Kidney epithelial cell (primary cell): ENCODE results near the gene AGA. TPM values are rescaled to one million over a fixed set of nuclear protein-coding genes. Genes with fewer than 3 reads are reported as not detected.

Source experiments
- DNase-seq: peaks from one replicate; pipeline ENCODE4 v3.0.0-alpha.2; 2010; ENCODE audit warnings: low read depth
- H3K27me3 ChIP-seq: 2 replicates; pipeline ENCODE4 v1.6.0; 2011; ENCODE audit warnings: low read length; ENCODE audit not compliant: control insufficient read depth, insufficient read depth
- H3K36me3 ChIP-seq: 2 replicates; pipeline ENCODE4 v1.5.1; 2011; ENCODE audit warnings: low read length; ENCODE audit not compliant: control insufficient read depth, insufficient read depth
- H3K4me3 ChIP-seq: 2 replicates; pipeline ENCODE4 v1.5.1; 2011; ENCODE audit warnings: low read depth, mild to moderate bottlenecking, control low read depth, low read length
- CTCF ChIP-seq: IDR thresholded peaks from 2 replicates; pipeline ENCODE4 v1.5.1; 2011; ENCODE audit warnings: mild to moderate bottlenecking, moderate library complexity, low read length, control low read depth, inconsistent platforms; ENCODE audit not compliant: insufficient read depth, poor library complexity, severe bottlenecking
- total RNA-seq: library from RNA; depleted of rRNA; stranded (reverse); fragments of >200 nt; gene quantifications from 2 replicates; pipeline ENCODE4 v1.2.3, GENCODE V29; 2015

Gene AGA
- total RNA-seq, 1 donor from 2014 or later: 12.7 TPM

GRCh38 chr4:177385576-177386277, 56.5 kb downstream of the AGA start:
- no peak for TF ChIP-seq CTCF
- H3K27me3 ChIP-seq: no peaks in the 10 kb centered on the region
- H3K36me3 ChIP-seq: no peaks in the 10 kb centered on the region
- no peak for DNase-seq
- H3K4me3 ChIP-seq: no peak overlapping the region

- no peak for TF ChIP-seq CTCF
- Histone ChIP-seq H3K36me3 (no peaks in the 10 kb centered on the region), H3K27me3 (no peaks in the 10 kb centered on the region), H3K4me3 (no peak overlapping the region)
- DNase-seq: no peak
These were observed 57.3 kb downstream of the AGA start for GRCh38 chr4:177384856-177385397.

DNA sequence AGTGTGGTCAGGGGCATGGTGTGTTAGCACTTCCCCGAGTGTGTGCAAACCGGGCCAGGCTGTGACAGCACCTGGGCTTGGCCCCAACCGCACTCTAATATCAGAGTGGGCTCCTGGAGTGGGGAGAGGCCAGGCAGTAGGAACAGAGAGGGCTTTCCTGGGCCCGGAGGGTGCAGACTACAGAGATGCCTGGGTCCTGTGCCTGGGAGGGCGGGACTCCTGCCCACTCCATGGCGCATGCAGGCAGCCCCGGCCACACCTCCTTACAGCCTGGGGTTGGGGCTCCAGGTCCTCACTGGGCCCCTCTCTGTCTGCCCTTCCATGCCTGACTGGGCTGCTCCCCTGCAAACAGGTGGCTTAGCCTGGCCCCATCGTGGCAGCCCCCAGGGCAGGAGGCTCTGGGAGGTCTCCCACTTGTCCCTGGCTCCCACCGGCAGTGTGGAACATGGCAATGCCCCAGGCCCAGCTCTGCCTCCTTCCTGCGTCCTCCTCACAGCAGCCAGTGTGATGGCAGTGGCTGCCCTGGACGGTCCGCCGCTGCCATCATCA, 60.4 kb downstream of the AGA start:
- DNase-seq: no peak
- Histone ChIP-seq H3K4me3 (no peak overlapping the region), H3K36me3 (no peaks in the 10 kb centered on the region), H3K27me3 (no peaks in the 10 kb centered on the region)
- no peak for TF ChIP-seq CTCF

Other genes starting within 250 kb of the AGA start
- 2.1 TPM in 2 replicates for gene NEIL3, start 132.6 kb downstream of the AGA start, total RNA-seq